LNCaP clone FGC (cell line): Measurements from ENCODE around the gene ALOX15.
"Not testable (repeated sequence)": the region's sequence is repeated elsewhere in the genome, so short reads cannot be mapped to it uniquely, and the experiment has no call there.

Experiments used
- DNase-seq: peaks from one replicate; pipeline ENCODE4 v3.0.0-alpha.2; 2011; ENCODE audit warnings: low read depth
- H3K4me3 ChIP-seq: 2 replicates; pipeline ENCODE4 v1.5.1; 2011; ENCODE audit warnings: mild to moderate bottlenecking, low read depth, low read length, control low read depth
- CTCF ChIP-seq: IDR thresholded peaks from 2 replicates; pipeline ENCODE4 v1.5.1; 2012; ENCODE audit warnings: mild to moderate bottlenecking; ENCODE audit not compliant: control insufficient read depth, insufficient read depth; ENCODE audit errors: extremely low read depth

Gene ALOX15

GRCh38 chr17:4665027-4665426, 23.5 kb upstream of the ALOX15 start:
- no peak for TF ChIP-seq CTCF
- H3K4me3 ChIP-seq: no peak overlapping the region
- DNase-seq: no peak

- no peak for TF ChIP-seq CTCF
- DNase-seq: no peak
- no peak overlapping the region for H3K4me3 ChIP-seq
Observed at GRCh38 chr17:4664230-4664629, 22.8 kb upstream of the ALOX15 start.

GRCh38 chr17:4663711-4664110, 22.2 kb upstream of the ALOX15 start:
- TF ChIP-seq CTCF: no peak
- DNase-seq: no peak
- H3K4me3 ChIP-seq: no peak overlapping the region

GRCh38 chr17:4658478-4659305, 17.2 kb upstream of the ALOX15 start:
- DNase-seq: no peak
- H3K4me3 ChIP-seq: no peak overlapping the region
- TF ChIP-seq CTCF: no peak

GRCh38 chr17:4657678-4658077, 16.2 kb upstream of the ALOX15 start:
- H3K4me3 ChIP-seq: no peak overlapping the region
- no peak for TF ChIP-seq CTCF
- no peak for DNase-seq

- not testable (repeated sequence) for DNase-seq, H3K4me3 ChIP-seq
Observed at GRCh38 chr17:4655933-4656332, 14.5 kb upstream of the ALOX15 start.

- H3K4me3 ChIP-seq: no peak overlapping the region
- DNase-seq: no peak
Observed at GRCh38 chr17:4652997-4653396, 11.5 kb upstream of the ALOX15 start.

More at GRCh38 chr17:4652997-4653396, 11.5 kb upstream of the ALOX15 start:
- TF ChIP-seq CTCF: no peak
